ENCODE data around the gene ZNF385A. TPM values are rescaled to one million over a fixed set of nuclear protein-coding genes. Genes with fewer than 3 reads are reported as not detected.
A peak's percentile ranks its signal among the peaks of the same experiment; 100 is the strongest.

ZNF385A gene
- total and polyA plus RNA-seq, 9 of the 15 experiments (the other 6 are each of a cell fraction or from before 2014, with no cell fraction given) = 1.0 to 111 (median 7.7) TPM

GRCh38 chr12:54358945-54359761 is 25.4 kb downstream of the ZNF385A start (continued):
- peak; percentile 86 for TF ChIP-seq TAF9B (IDR thresholded peaks at IDR 0.05; ENCODE audit: partially characterized antibody)
- no peak for TF ChIP-seq ZNF449 (CRISPR knock-in tag; IDR thresholded peaks at IDR 0.05)
- peak; percentile 89 for TF ChIP-seq MAX (CRISPR knock-in tag; IDR thresholded peaks at IDR 0.05)
- TF ChIP-seq TCF7 (IDR thresholded peaks at IDR 0.05; ENCODE audit: borderline replicate concordance) = no peak; the same call in 1 of the 2 replicates
- TF ChIP-seq MNT (conservative IDR thresholded peaks at IDR 0.05) = peak; percentile 88 to 94
- TF ChIP-seq MECOM (CRISPR knock-in tag; IDR thresholded peaks at IDR 0.05) = 0 out of 2 replicates have a peak, but pooled peaks have one; percentile 32
- no peak for TF ChIP-seq FOXA3 (CRISPR knock-in tag; conservative IDR thresholded peaks at IDR 0.05 in 1 of 2, IDR thresholded peaks at IDR 0.05 in 1 of 2)
- TF ChIP-seq POU5F1 (IDR thresholded peaks at IDR 0.05; ENCODE audit: borderline replicate concordance, low read depth, low read length, partially characterized antibody) = no peak
- TF ChIP-seq DLX4 (CRISPR knock-in tag; IDR thresholded peaks at IDR 0.05) = no peak
- no peak for TF ChIP-seq HDAC6 (IDR thresholded peaks at IDR 0.05; ENCODE audit: low read depth, low read length)
- no peak for TF ChIP-seq NFE2L1 (tag; IDR thresholded peaks at IDR 0.05; ENCODE audit: borderline replicate concordance, low read depth)
- peak; percentile 66 to 73 for TF ChIP-seq FOXK2 (conservative IDR thresholded peaks at IDR 0.05 in 1 of 2, IDR thresholded peaks at IDR 0.05 in 1 of 2; ENCODE audit: low read depth in 2 of 2)
- no peak for TF ChIP-seq ZNF277 (CRISPR knock-in tag; IDR thresholded peaks at IDR 0.05; ENCODE audit: borderline replicate concordance)
- TF ChIP-seq ZNF311 (CRISPR knock-in tag; IDR thresholded peaks at IDR 0.05) = no peak
- peak; percentile 65; the same call in 1 of the 2 replicates for TF ChIP-seq FOXP1 (CRISPR knock-in tag; IDR thresholded peaks at IDR 0.05)
- TF ChIP-seq ARID3A (IDR thresholded peaks at IDR 0.05; ENCODE audit: borderline replicate concordance, low read depth, low read length) = no peak
- TF ChIP-seq CREB1 (IDR thresholded peaks at IDR 0.05) = peak; percentile 57; the same call in 1 of the 2 replicates
- TF ChIP-seq CREB1 (CRISPR knock-in tag; IDR thresholded peaks at IDR 0.05) = peak; percentile 78
- peak; percentile 74; the same call in 1 of the 2 replicates for TF ChIP-seq PHB2 (IDR thresholded peaks at IDR 0.05; ENCODE audit: low read depth)
